Aorta (tissue), 5 donors: ENCODE measurements around the gene GBA3. TPM values are rescaled to one million over a fixed set of nuclear protein-coding genes. Genes with fewer than 3 reads are reported as not detected.

Source experiments
- ATAC-seq: fragments of 200-7000 bp; cut with Tn5 transposase; one replicate; pipeline ENCODE4 v1.9.1; 2022; ENCODE audit warnings: moderate library complexity; ENCODE audit not compliant: low FRiP score
- DNase-seq, 2 donors: peaks; one replicate each; pipeline ENCODE4 v3.0.0-alpha.2; 2020
- H3K27ac ChIP-seq, 2 donors: one replicate each; pipeline ENCODE4 v1.5.1; 2013; ENCODE audit warnings: low read length in 2 of 2, mild to moderate bottlenecking in 2 of 2, moderate library complexity in 2 of 2, control low read depth in 1 of 2, inconsistent platforms in 1 of 2, low read depth in 1 of 2
- H3K27me3 ChIP-seq, 2 donors: one replicate each; pipeline ENCODE4 v1.6.1; 2013; ENCODE audit warnings: control low read depth in 1 of 2, low read length in 1 of 2, mild to moderate bottlenecking in 1 of 2, moderate library complexity in 1 of 2; ENCODE audit not compliant: insufficient read depth in 2 of 2, control insufficient read depth in 1 of 2
- H3K36me3 ChIP-seq, 2 donors: one replicate each; pipeline ENCODE4 v1.6.1; 2013; ENCODE audit warnings: control low read depth in 1 of 2, low read length in 1 of 2, mild to moderate bottlenecking in 1 of 2; ENCODE audit not compliant: insufficient read depth in 2 of 2, control insufficient read depth in 1 of 2
- H3K4me1 ChIP-seq, 2 donors: one replicate each; pipeline ENCODE4 v1.6.1; 2013; ENCODE audit warnings: low read length in 2 of 2, control low read depth in 1 of 2, mild to moderate bottlenecking in 1 of 2, moderate library complexity in 1 of 2; ENCODE audit not compliant: insufficient read depth in 2 of 2, control insufficient read depth in 1 of 2
- H3K4me3 ChIP-seq, 2 donors: one replicate each; pipeline ENCODE4 v1.5.1; 2013; ENCODE audit warnings: low read length in 2 of 2, control low read depth in 1 of 2, mild to moderate bottlenecking in 1 of 2
- H3K9me3 ChIP-seq: one replicate; pipeline ENCODE4 v1.6.1; 2013; ENCODE audit warnings: mild to moderate bottlenecking, low read length; ENCODE audit not compliant: control insufficient read depth
- WGBS, 2 donors: extraction: QIAGEN DNeasy Blood & Tissue Kit; methylation state at CpG; one replicate each; pipeline ENCODE4 v1.1.7; 2013; 5-methylcytosine and 5-hydroxymethylcytosine counted together
- intact Hi-C, 2 donors: fragments of 100-400 bp; cut with DNase I; formaldehyde crosslinking; loops; one replicate each; pipeline versions ENCODE4 v1.14.2 to v1.15.0; 2022
- polyA plus RNA-seq, 2 donors: library from polyadenylated mRNA; stranded (reverse); fragments of 200-250 nt; gene quantifications; one replicate each; pipeline ENCODE4 v1.2.3, GENCODE V29; 2013
- total RNA-seq, 2 donors: library from RNA; stranded (reverse); fragmentation: NEBNext Ultra II Directional; extraction: Animal tissue kit (Norgen Biotek cat#: 25700); gene quantifications; one replicate each; pipeline ENCODE4 v1.2.1, GENCODE V29; 2021
- donor health status: healthy with polysubstance abuse.
- donor health status: Bipolar disorder and iron deficiency.
- donor health status: DM: no; HTN: no; CAD: no.
- donor health status: DM: no; HTN: no; CAD: no.
- donor health status: DM: yes; HTN: yes; CAD: no.

Gene GBA3
- total and polyA plus RNA-seq, 4 donors: 59.6 TPM; not detected in 3

GRCh38 chr4:22668702-22669101 is 24.0 kb upstream of the GBA3 start:
- intact Hi-C loops: no loop called here
- no peak overlapping the region for H3K27ac ChIP-seq
- DNase-seq: no peak
- H3K27me3 ChIP-seq: no peaks in the 10 kb centered on the region
- peaks cover 0 to 2% of the 10 kb centered on the region in 2 donors for H3K4me1 ChIP-seq
- no peaks in the 10 kb centered on the region for H3K9me3 ChIP-seq
- no peak for ATAC-seq
- H3K4me3 ChIP-seq: no peak overlapping the region
- H3K36me3 ChIP-seq: no peaks in the 10 kb centered on the region

DNA sequence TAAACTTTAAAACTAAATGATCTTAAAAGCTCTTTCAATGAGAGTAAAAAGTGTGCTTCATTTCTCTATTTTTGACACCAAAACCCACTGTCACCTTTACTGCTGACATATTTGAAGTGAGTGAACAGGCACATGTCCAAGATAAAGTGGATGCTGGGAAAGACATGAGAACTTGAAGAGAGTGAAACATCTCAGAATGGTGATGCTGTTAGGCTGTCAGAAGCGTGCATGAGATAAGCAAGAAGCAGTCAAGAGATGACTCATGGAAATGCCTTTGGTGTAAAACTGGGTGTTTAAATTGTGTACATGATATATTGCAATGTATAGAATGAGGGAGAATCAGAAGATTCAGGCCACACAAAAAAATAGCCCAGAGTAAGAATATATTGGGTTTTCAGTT is 21.8 kb upstream of the GBA3 start:
- no peak for DNase-seq
- Histone ChIP-seq H3K27me3 (no peaks in the 10 kb centered on the region), H3K9me3 (no peaks in the 10 kb centered on the region), H3K27ac (no peak overlapping the region), H3K4me1 (peaks cover 0 to 2% of the 10 kb centered on the region in 2 donors), H3K36me3 (no peaks in the 10 kb centered on the region), H3K4me3 (no peak overlapping the region)
- ATAC-seq: no peak
- 42 to 75% methylated on average over 1 of the region's 1 CpG for WGBS, 2 donors
- intact Hi-C loops: loop anchor here in 1 of 2 donors (10.0 kb wide), 1 partner anchor 156 kb away; the partner anchor contains the start of gene ADGRA3

- DNase-seq (no peak), ATAC-seq (no peak)
- H3K4me1 ChIP-seq: peaks cover 0 to 2% of the 10 kb centered on the region in 2 donors
- no peaks in the 10 kb centered on the region for H3K9me3 ChIP-seq
- no peak overlapping the region for H3K27ac ChIP-seq
- H3K36me3 ChIP-seq: no peaks in the 10 kb centered on the region
- no peaks in the 10 kb centered on the region for H3K27me3 ChIP-seq
- WGBS, 2 donors: 92 to 95% methylated on average over 1 of the region's 1 CpG
- no peak overlapping the region for H3K4me3 ChIP-seq
- intact Hi-C loops: loop anchor here in 1 of 2 donors (10.0 kb wide), 1 partner anchor 158 kb away; the partner anchor contains the start of gene ADGRA3
Observed at GRCh38 chr4:22672519-22672918, 20.2 kb upstream of the GBA3 start.

DNA sequence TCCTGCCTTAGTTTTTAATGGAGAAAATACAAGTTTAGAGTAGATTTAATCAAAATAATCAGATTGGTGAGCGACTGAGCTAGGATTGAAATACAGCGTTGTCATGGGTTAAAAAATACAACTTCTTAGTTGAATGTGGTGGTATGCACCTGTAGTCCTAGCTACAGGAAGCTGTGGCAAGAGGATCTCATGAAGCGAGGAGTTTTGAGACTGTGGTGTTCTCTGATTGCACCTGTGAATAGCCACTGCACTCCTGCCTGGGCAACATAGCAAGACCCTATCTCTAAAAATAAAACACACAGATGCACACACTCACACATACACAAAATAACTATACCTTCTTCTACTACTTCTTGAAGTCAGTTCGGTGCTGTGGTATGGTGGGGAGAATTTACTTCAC is 19.8 kb upstream of the GBA3 start:
- peaks cover 0 to 2% of the 10 kb centered on the region in 2 donors for H3K4me1 ChIP-seq
- no peak overlapping the region for H3K4me3 ChIP-seq
- no peaks in the 10 kb centered on the region for H3K9me3 ChIP-seq
- H3K27me3 ChIP-seq: no peaks in the 10 kb centered on the region
- no peak for DNase-seq
- no peak for ATAC-seq
- 97% methylated on average over 4 of the region's 4 CpGs for WGBS, 2 donors
- no peak overlapping the region for H3K27ac ChIP-seq
- intact Hi-C loops: loop anchor here in 1 of 2 donors (10.0 kb wide), 1 partner anchor 158 kb away; the partner anchor contains the start of gene ADGRA3
- H3K36me3 ChIP-seq: no peaks in the 10 kb centered on the region

DNA sequence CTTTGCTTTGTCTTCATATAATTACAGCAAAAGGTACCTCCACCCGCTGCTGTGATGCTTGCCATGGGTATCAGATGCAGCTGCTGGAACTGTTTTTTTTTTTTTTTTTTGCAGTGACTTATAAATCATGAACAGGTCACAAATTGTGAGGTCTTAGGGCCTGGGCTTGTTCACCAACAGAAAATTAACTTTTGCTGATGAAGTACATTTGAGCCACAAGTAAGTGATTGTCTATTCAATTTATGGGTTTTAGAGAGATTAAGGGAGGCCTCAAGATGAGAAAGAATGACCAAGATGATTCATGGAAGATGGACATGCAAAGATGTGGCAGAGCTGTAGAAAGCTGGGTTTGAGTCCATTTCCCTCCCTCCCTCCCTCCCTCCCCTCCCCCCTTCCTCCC is 18.0 kb upstream of the GBA3 start:
- intact Hi-C loops: loop anchor here (5.0 to 10.0 kb wide), 2 partner anchors 157 to 160 kb away; partner anchors contain the start of gene ADGRA3 (in 2 of the 2)
- Histone ChIP-seq H3K36me3 (no peaks in the 10 kb centered on the region), H3K4me1 (no peaks in the 10 kb centered on the region), H3K4me3 (no peak overlapping the region), H3K9me3 (no peaks in the 10 kb centered on the region), H3K27me3 (no peaks in the 10 kb centered on the region), H3K27ac (no peak overlapping the region)
- 99 to 100% methylated on average over 1 of the region's 1 CpG for WGBS, 2 donors
- DNase-seq (no peak), ATAC-seq (no peak)

GRCh38 chr4:22676063-22676462 is 16.7 kb upstream of the GBA3 start:
- Histone ChIP-seq H3K36me3 (no peaks in the 10 kb centered on the region), H3K9me3 (no peaks in the 10 kb centered on the region), H3K4me3 (no peak overlapping the region), H3K27ac (no peak overlapping the region), H3K4me1 (no peaks in the 10 kb centered on the region), H3K27me3 (no peaks in the 10 kb centered on the region)
- ATAC-seq (no peak), DNase-seq (no peak)
- intact Hi-C loops: loop anchor here (5.0 to 10.0 kb wide), 2 partner anchors 159 to 161 kb away; partner anchors contain the start of gene ADGRA3 (in 2 of the 2)
- 94 to 97% methylated on average over 1 of the region's 1 CpG for WGBS, 2 donors

- Histone ChIP-seq H3K27me3 (no peaks in the 10 kb centered on the region), H3K36me3 (no peaks in the 10 kb centered on the region), H3K4me3 (no peak overlapping the region), H3K9me3 (no peaks in the 10 kb centered on the region), H3K4me1 (no peaks in the 10 kb centered on the region), H3K27ac (no peak overlapping the region)
- no peak for DNase-seq
- WGBS, 2 donors: 10 to 19% methylated on average over 1 of the region's 1 CpG
- ATAC-seq: no peak
- intact Hi-C loops: loop anchor here (5.0 to 10.0 kb wide), 2 partner anchors 160 to 163 kb away; partner anchors contain the start of gene ADGRA3 (in 2 of the 2)
Observed at GRCh38 chr4:22677780-22678179, 15.0 kb upstream of the GBA3 start.

- H3K27me3 ChIP-seq: no peaks in the 10 kb centered on the region
- no peak overlapping the region for H3K27ac ChIP-seq
- intact Hi-C loops: loop anchor here (5.0 to 10.0 kb wide), 2 partner anchors 162 to 164 kb away; partner anchors contain the start of gene ADGRA3 (in 2 of the 2)
- no peaks in the 10 kb centered on the region for H3K36me3 ChIP-seq
- 4 to 5% methylated on average over 3 of the region's 3 CpGs for WGBS, 2 donors
- DNase-seq (no peak), ATAC-seq (peak; percentile 90)
- no peaks in the 10 kb centered on the region for H3K9me3 ChIP-seq
- H3K4me1 ChIP-seq: no peaks in the 10 kb centered on the region
- no peak overlapping the region for H3K4me3 ChIP-seq
Observed at GRCh38 chr4:22678940-22679854, 13.5 kb upstream of the GBA3 start.
